Astrocyte (in vitro differentiated cells and primary cell): ENCODE measurements around the gene CEP250. TPM values are rescaled to one million over a fixed set of nuclear protein-coding genes. Genes with fewer than 3 reads are reported as not detected.

ENCODE experiments used
- DNase-seq: peaks from one replicate; pipeline ENCODE4 v3.0.0-alpha.2; 2010; ENCODE audit warnings: low read depth
- FAIRE-seq: peaks from 2 replicates; lab custom pipeline; 2011; peaks lifted over from hg19 to GRCh38; lab: Jason Lieb, UNC
- H2AFZ ChIP-seq: 2 replicates; pipeline ENCODE4 v1.6.0; 2012; ENCODE audit warnings: low read depth, low read length, inconsistent platforms
- H3K27ac ChIP-seq: 2 replicates; pipeline ENCODE4 v1.5.1; 2011; ENCODE audit warnings: low read depth, low read length, inconsistent platforms
- H3K27me3 ChIP-seq: 2 replicates; pipeline ENCODE4 v1.6.0; 2011; ENCODE audit warnings: low read length, inconsistent platforms; ENCODE audit not compliant: insufficient read depth
- H3K36me3 ChIP-seq: 2 replicates; pipeline ENCODE4 v1.5.1; 2011; ENCODE audit warnings: low read length, inconsistent platforms; ENCODE audit not compliant: insufficient read depth
- H3K4me1 ChIP-seq: 2 replicates; pipeline ENCODE4 v1.5.1; 2011; ENCODE audit warnings: low read length, inconsistent platforms; ENCODE audit not compliant: insufficient read depth
- H3K4me2 ChIP-seq: 2 replicates; pipeline ENCODE4 v1.6.0; 2012; ENCODE audit warnings: low read length, inconsistent platforms
- H3K4me3 ChIP-seq: 2 replicates; pipeline ENCODE4 v1.5.1; 2011; ENCODE audit warnings: low read depth, mild to moderate bottlenecking, low read length, inconsistent platforms; ENCODE audit not compliant: insufficient read depth
- H3K79me2 ChIP-seq: 2 replicates; pipeline ENCODE4 v1.6.0; 2012; ENCODE audit warnings: mild to moderate bottlenecking, low read length, inconsistent platforms; ENCODE audit not compliant: insufficient read depth
- H3K9ac ChIP-seq: 2 replicates; pipeline ENCODE4 v1.6.0; 2012; ENCODE audit warnings: mild to moderate bottlenecking, low read length, inconsistent platforms
- H3K9me3 ChIP-seq: 2 replicates; pipeline ENCODE4 v1.5.1; 2012; ENCODE audit warnings: low read depth, mild to moderate bottlenecking, low read length, inconsistent platforms; ENCODE audit not compliant: insufficient read depth
- H4K20me1 ChIP-seq: 2 replicates; pipeline ENCODE4 v1.6.0; 2012; ENCODE audit warnings: low read length, inconsistent platforms; ENCODE audit not compliant: insufficient read depth
- H3K27ac Mint-ChIP-seq: one replicate; pipeline ENCODE4 v1.8.0; 2021; ENCODE audit warnings: mild to moderate bottlenecking, mixed read lengths; ENCODE audit not compliant: unreplicated experiment
- H3K27me3 Mint-ChIP-seq: one replicate; pipeline ENCODE4 v1.8.0; 2021; ENCODE audit warnings: low read depth, mixed read lengths; ENCODE audit not compliant: unreplicated experiment
- H3K36me3 Mint-ChIP-seq: one replicate; pipeline ENCODE4 v1.8.0; 2021; ENCODE audit warnings: low read depth, mixed read lengths; ENCODE audit not compliant: unreplicated experiment
- H3K4me1 Mint-ChIP-seq: one replicate; pipeline ENCODE4 v1.8.0; 2021; ENCODE audit warnings: low read depth, mixed read lengths; ENCODE audit not compliant: unreplicated experiment
- H3K4me3 Mint-ChIP-seq: one replicate; pipeline ENCODE4 v1.8.0; 2021; ENCODE audit warnings: mild to moderate bottlenecking, moderate library complexity, mixed read lengths; ENCODE audit not compliant: unreplicated experiment
- H3K9me3 Mint-ChIP-seq: one replicate; pipeline ENCODE4 v1.8.0; 2021; ENCODE audit warnings: mild to moderate bottlenecking, mixed read lengths; ENCODE audit not compliant: unreplicated experiment
- EZH2 ChIP-seq: IDR thresholded peaks from 2 replicates; pipeline ENCODE4 v1.6.1; 2012; ENCODE audit warnings: mild to moderate bottlenecking, low read length, inconsistent platforms; ENCODE audit not compliant: insufficient read depth
- total RNA-seq: library from RNA; stranded (reverse); gene quantifications from 2 replicates; pipeline ENCODE4 v1.2.1, GENCODE V29; 2021
- TF ChIP-seq, protein P1 (sequence below): IDR thresholded peaks from 2 replicates; pipeline ENCODE4 v1.5.1; 2011; ENCODE audit warnings: low read depth, mild to moderate bottlenecking, inconsistent platforms, low read length, moderate library complexity; ENCODE audit not compliant: insufficient read depth

Gene CEP250
- total RNA-seq, 1 donor from 2014 or later, result 107 TPM

DNA sequence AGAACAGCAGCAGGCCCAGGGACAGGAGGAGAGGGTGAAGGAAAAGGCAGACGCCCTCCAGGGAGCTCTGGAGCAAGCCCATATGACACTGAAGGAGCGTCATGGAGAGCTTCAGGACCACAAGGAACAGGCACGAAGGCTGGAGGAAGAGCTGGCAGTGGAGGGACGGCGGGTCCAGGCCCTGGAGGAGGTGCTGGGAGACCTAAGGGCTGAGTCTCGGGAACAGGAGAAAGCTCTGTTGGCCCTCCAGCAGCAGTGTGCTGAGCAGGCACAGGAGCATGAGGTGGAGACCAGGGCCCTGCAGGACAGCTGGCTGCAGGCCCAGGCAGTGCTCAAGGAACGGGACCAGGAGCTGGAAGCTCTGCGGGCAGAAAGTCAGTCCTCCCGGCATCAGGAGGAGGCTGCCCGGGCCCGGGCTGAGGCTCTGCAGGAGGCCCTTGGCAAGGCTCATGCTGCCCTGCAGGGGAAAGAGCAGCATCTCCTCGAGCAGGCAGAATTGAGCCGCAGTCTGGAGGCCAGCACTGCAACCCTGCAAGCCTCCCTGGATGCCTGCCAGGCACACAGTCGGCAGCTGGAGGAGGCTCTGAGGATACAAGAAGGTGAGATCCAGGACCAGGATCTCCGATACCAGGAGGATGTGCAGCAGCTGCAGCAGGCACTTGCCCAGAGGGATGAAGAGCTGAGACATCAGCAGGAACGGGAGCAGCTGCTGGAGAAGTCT is 48.6 kb downstream of the CEP250 start:
- no peak overlapping the region for H3K27ac ChIP-seq
- no peak overlapping the region for H3K9ac ChIP-seq
- DNase-seq (no peak), FAIRE-seq (no peak)
- no peak overlapping the region for H3K27ac Mint-ChIP-seq
- no peaks in the 10 kb centered on the region for H3K79me2 ChIP-seq
- no peak overlapping the region for H2AFZ ChIP-seq
- H3K9me3 ChIP-seq, result no peaks in the 10 kb centered on the region
- peaks cover 43% of the 10 kb centered on the region for H3K36me3 Mint-ChIP-seq
- no peaks in the 10 kb centered on the region for H3K27me3 ChIP-seq
- H4K20me1 ChIP-seq, result peaks cover 56% of the 10 kb centered on the region
- H3K4me2 ChIP-seq, result no peak overlapping the region
- peaks cover 14% of the 10 kb centered on the region for H3K4me1 ChIP-seq
- H3K9me3 Mint-ChIP-seq, result no peaks in the 10 kb centered on the region
- H3K4me3 ChIP-seq, result no peak overlapping the region
- no peak overlapping the region for H3K4me3 Mint-ChIP-seq
- H3K27me3 Mint-ChIP-seq, result no peaks in the 10 kb centered on the region
- H3K4me1 Mint-ChIP-seq, result peaks cover 20% of the 10 kb centered on the region
- peaks cover 53% of the 10 kb centered on the region for H3K36me3 ChIP-seq
- TF ChIP-seq, protein P1, sequence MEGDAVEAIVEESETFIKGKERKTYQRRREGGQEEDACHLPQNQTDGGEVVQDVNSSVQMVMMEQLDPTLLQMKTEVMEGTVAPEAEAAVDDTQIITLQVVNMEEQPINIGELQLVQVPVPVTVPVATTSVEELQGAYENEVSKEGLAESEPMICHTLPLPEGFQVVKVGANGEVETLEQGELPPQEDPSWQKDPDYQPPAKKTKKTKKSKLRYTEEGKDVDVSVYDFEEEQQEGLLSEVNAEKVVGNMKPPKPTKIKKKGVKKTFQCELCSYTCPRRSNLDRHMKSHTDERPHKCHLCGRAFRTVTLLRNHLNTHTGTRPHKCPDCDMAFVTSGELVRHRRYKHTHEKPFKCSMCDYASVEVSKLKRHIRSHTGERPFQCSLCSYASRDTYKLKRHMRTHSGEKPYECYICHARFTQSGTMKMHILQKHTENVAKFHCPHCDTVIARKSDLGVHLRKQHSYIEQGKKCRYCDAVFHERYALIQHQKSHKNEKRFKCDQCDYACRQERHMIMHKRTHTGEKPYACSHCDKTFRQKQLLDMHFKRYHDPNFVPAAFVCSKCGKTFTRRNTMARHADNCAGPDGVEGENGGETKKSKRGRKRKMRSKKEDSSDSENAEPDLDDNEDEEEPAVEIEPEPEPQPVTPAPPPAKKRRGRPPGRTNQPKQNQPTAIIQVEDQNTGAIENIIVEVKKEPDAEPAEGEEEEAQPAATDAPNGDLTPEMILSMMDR, result no peak
- no peak for TF ChIP-seq EZH2

DNA sequence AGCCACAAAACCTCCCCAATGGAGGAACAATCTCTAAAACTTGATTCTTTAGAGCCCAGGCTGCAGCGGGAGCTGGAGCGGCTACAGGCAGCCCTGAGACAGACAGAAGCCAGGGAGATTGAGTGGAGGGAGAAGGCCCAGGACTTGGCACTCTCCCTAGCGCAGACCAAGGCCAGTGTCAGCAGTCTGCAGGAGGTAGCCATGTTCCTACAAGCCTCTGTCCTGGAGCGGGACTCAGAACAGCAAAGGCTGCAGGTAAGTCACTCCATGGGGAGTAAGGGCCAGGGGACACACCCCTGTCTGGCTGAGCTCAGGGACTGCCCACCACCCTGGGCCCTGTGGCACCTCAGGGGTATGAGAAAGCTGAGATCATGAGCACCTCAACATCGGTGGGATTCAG is 49.4 kb downstream of the CEP250 start:
- no peaks in the 10 kb centered on the region for H3K27me3 Mint-ChIP-seq
- peaks cover 48% of the 10 kb centered on the region for H3K36me3 Mint-ChIP-seq
- H3K79me2 ChIP-seq, result no peaks in the 10 kb centered on the region

More for the DNA sequence above, 49.4 kb downstream of the CEP250 start:
- Mint-ChIP-seq H3K9me3 (no peaks in the 10 kb centered on the region), H3K4me3 (no peak overlapping the region), H3K27ac (no peak overlapping the region), H3K4me1 (peaks cover 20% of the 10 kb centered on the region)
- H3K36me3 ChIP-seq, result peaks cover 54% of the 10 kb centered on the region
- no peak overlapping the region for H3K4me2 ChIP-seq
- H3K27me3 ChIP-seq, result no peaks in the 10 kb centered on the region
- no peaks in the 10 kb centered on the region for H3K9me3 ChIP-seq
- no peak overlapping the region for H3K4me3 ChIP-seq
- no peak for DNase-seq
- TF ChIP-seq, protein P1, result no peak
- no peak for TF ChIP-seq EZH2
- H2AFZ ChIP-seq, result no peak overlapping the region
- no peak overlapping the region for H3K9ac ChIP-seq
- no peak for FAIRE-seq
- peaks cover 62% of the 10 kb centered on the region for H4K20me1 ChIP-seq
- no peak overlapping the region for H3K27ac ChIP-seq
- peaks cover 14% of the 10 kb centered on the region for H3K4me1 ChIP-seq
